HTR-8/SVneo (cell line): ENCODE measurements around the gene ST6GALNAC5.

Experiments used
- DNase-seq: peaks from one replicate; pipeline ENCODE4 v3.0.0; 2011; ENCODE audit warnings: low spot score, mixed read lengths; ENCODE audit not compliant: insufficient read length
- FAIRE-seq: peaks from 2 replicates; lab custom pipeline; 2011; peaks lifted over from hg19 to GRCh38; lab: Jason Lieb, UNC

The ST6GALNAC5 gene

DNA sequence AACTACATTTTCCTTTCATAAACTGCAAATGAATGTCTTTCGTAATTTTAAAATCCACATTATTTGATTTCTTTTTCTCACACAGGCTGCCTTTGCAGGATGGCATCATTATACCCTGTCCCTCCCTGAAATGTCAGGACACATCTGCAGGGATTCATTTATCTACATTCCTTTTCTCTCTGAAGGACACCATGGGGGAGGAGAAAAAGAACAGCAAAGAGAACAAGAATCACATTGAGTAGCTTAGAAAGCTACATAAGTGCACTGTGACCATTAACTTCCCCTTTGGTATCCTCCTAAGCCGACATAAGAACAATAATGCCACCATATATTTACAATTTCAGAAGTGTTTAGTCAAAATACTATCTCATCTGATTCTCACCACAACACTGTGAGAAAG is 222.5 kb downstream of the ST6GALNAC5 start:
- no peak for DNase-seq
- FAIRE-seq: no peak

DNA sequence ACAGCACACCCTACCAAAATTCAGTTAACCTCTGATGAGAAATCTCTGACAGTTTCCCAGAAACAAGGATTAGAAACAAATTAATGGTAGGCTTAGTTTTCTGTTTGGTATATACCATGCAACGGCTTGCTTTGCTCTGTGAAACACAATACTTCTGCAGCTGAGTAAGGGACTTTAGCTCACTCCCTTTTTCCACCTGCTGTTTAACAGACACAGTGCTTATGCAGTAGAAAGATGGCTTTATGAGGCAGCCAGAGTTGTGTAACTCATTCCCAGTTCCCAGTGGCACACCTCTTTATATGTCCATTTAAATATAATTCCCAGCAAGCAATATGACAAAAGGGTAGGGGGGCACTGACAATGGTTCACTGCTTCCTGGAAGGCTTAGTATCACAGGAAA is 228.0 kb downstream of the ST6GALNAC5 start:
- no peak for FAIRE-seq
- no peak for DNase-seq

DNA sequence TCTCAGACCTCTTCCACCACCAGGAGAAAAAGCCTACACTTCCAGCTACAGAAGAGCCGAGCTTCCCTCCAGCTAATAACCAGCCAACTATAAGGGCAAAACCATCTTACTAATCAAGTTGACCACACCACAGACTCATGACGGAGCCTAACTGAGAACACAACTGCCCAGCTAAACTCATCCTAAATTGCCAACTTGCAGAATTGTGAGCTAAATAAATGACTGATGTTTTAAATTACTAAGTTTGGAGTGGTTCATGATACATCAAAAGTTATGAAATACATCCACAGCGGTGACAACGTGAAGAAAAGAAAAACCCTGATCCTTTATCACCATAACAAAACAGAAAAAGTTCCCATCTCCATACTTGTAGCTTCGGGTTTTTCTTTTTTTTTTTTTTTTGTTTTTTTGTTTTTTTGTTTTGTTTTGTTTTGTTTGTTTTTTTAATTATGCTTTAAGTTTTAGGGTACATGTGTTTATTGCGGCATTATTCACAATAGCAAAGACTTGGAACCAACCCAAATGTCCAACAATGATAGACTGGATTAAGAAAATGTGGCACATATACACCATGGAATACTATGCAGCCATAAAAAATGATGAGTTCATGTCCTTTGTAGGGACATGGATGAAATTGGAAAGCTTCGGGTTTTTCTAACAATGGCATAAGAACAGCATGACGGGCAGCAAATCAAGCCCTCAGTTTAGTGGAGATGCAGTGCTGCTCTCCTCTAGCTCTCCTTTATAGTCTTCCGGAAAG is 229.4 kb downstream of the ST6GALNAC5 start:
- FAIRE-seq: no peak
- no peak for DNase-seq

DNA sequence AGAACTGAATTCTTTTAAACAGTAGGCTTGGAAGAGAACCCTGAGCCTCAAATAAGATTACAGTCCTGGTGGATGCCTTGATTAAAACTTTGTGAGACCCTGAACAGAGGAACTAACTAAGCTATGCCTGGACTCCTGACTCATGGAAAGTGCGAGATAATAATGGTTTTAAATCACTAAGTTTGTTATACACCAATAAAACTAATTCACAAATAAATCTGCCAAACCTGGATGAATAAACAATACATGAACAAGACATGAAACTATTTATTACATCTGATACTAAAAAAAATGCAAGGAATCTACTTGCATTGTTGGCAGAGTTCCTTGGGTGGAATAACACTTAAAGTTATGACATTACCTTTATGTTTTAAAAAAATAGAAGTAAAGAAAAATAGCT is 233.6 kb downstream of the ST6GALNAC5 start:
- no peak for DNase-seq
- no peak for FAIRE-seq

DNA sequence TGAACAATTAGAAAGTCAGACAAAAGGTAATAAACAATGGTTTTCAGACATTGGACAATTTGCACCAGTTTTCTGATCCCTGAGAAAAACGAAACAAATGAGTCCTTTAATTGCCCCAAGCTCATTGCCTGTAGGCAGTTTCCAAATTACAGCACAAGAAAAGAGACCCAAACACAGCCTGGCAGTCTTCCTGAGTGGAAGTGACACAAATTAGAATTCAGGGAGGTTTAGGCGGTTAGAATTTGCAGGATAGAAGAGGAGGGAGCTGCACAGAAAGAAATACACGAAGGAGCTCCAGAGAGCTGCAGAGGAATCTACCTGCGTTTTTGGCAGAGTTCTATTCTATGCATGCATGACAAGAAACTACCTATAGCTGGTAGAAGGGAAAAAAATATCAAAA is 236.2 kb downstream of the ST6GALNAC5 start:
- FAIRE-seq (no peak), DNase-seq (no peak)

DNA sequence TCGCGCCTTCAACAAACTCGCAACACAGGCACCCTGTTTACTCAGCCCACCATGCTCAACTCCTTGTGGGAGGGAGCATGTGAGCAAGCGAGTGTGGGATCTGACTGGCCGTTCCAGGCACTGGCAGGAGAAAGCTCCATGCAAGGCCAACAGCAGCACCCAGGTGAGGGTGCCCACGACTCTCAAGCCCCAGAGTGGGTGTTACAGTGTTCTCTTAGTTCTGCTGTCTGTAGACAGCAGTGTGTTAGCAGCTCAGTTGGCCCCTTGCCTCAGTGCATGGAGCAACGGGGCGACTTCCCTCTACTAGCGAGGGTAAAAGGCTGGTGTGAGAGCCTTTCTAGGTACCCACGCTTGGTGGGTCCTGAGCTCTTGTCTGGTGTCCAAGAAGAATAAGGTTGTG is 237.4 kb downstream of the ST6GALNAC5 start:
- FAIRE-seq: no peak
- no peak for DNase-seq
